Subcutaneous adipose tissue (tissue), 4 donors: ENCODE results near the gene LIPA. TPM values are rescaled to one million over a fixed set of nuclear protein-coding genes. Genes with fewer than 3 reads are reported as not detected.

Experiments used
- CTCF ChIP-seq: fragments of 450-650 bp; IDR thresholded peaks from one replicate; pipeline ENCODE4 v1.5.1; 2016; ENCODE audit warnings: low read depth, mild to moderate bottlenecking, control low read depth, antibody characterized with exemption, moderate library complexity
- total RNA-seq, 4 donors: library from RNA; depleted of rRNA; stranded (reverse); fragments of >200 nt; gene quantifications; one replicate each; pipeline ENCODE4 v1.1.0, GENCODE V29; 2016

The LIPA gene
- total RNA-seq, 4 donors from 2014 or later, result 77.2 to 1,001 (median 137) TPM

- no peak for TF ChIP-seq CTCF
Observed at GRCh38 chr10:89171263-89171872, 80.2 kb downstream of the LIPA start.

GRCh38 chr10:89167915-89168314 is 83.7 kb downstream of the LIPA start:
- no peak for TF ChIP-seq CTCF

- TF ChIP-seq CTCF, result no peak
Observed at GRCh38 chr10:89165923-89166322, 85.7 kb downstream of the LIPA start.

- TF ChIP-seq CTCF, result no peak
Observed at GRCh38 chr10:89164920-89165319, 86.7 kb downstream of the LIPA start.

- TF ChIP-seq CTCF, result no peak
Observed at GRCh38 chr10:89164080-89164479, 87.5 kb downstream of the LIPA start.

Other genes starting within 250 kb of the LIPA start
- gene CH25H, start 44.5 kb downstream of the LIPA start, total RNA-seq, result 1 to 10 TPM in 3 of 4 donors, not detected in 1; 1.0 to 4.6 (median 1.8) TPM
- gene IFIT2, start 50.3 kb upstream of the LIPA start, total RNA-seq, result 10 to 100 TPM in 1 of 4 donors, 1 to 10 TPM in 3; 2.3 to 10.9 (median 8.6) TPM
- 10 to 100 TPM in 3 of 4 donors, 1 to 10 TPM in 1; 8.2 to 46.3 (median 27.6) TPM for gene IFIT3, start 76.2 kb upstream of the LIPA start, total RNA-seq
- not detected for gene IFIT1B, start 126.3 kb upstream of the LIPA start, total RNA-seq
- 10 to 100 TPM in 3 of 4 donors, 1 to 10 TPM in 1; 4.7 to 25.1 (median 19.6) TPM for gene IFIT1, start 140.8 kb upstream of the LIPA start, total RNA-seq
- 10 to 100 TPM; 15.5 to 20.5 (median 19.6) TPM for gene IFIT5, start 162.8 kb upstream of the LIPA start, total RNA-seq